Vagina (tissue), 2 donors: ENCODE results near the gene SLC1A1.

ENCODE experiments used
- POLR2A ChIP-seq, 2 donors: fragments of 450-650 bp; IDR thresholded peaks; one replicate each; pipeline ENCODE4 v1.6.1; 2017; ENCODE audit warnings: antibody characterized with exemption in 2 of 2, mild to moderate bottlenecking in 2 of 2, moderate library complexity in 2 of 2
- POLR2AphosphoS5 ChIP-seq, 2 donors: sonication (generic); formaldehyde crosslinking; IDR thresholded peaks; one replicate each; pipeline ENCODE4 v1.9.0; 2017; ENCODE audit warnings: antibody characterized with exemption in 2 of 2, mild to moderate bottlenecking in 2 of 2, low read depth in 1 of 2; ENCODE audit not compliant: insufficient read depth in 1 of 2
- TF ChIP-seq, protein P1 (sequence below), 3 experiments: fragments of 450-650 bp in 2 of 3; fragments of 200-600 bp in 1 of 3; sonication (generic) in 1 of 3; IDR thresholded peaks; one replicate each; pipeline ENCODE4 v1.5.1; 2017 to 2019; ENCODE audit warnings: antibody characterized with exemption in 3 of 3, mild to moderate bottlenecking in 2 of 3, moderate library complexity in 2 of 3

- TF ChIP-seq, protein P1, sequence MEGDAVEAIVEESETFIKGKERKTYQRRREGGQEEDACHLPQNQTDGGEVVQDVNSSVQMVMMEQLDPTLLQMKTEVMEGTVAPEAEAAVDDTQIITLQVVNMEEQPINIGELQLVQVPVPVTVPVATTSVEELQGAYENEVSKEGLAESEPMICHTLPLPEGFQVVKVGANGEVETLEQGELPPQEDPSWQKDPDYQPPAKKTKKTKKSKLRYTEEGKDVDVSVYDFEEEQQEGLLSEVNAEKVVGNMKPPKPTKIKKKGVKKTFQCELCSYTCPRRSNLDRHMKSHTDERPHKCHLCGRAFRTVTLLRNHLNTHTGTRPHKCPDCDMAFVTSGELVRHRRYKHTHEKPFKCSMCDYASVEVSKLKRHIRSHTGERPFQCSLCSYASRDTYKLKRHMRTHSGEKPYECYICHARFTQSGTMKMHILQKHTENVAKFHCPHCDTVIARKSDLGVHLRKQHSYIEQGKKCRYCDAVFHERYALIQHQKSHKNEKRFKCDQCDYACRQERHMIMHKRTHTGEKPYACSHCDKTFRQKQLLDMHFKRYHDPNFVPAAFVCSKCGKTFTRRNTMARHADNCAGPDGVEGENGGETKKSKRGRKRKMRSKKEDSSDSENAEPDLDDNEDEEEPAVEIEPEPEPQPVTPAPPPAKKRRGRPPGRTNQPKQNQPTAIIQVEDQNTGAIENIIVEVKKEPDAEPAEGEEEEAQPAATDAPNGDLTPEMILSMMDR (IDR thresholded peaks at IDR 0.05) = no peak
- TF ChIP-seq POLR2AphosphoS5 (IDR thresholded peaks at IDR 0.05; ENCODE audit: insufficient read depth in 1 of 2, low read depth in 1 of 2) = no peak
- TF ChIP-seq POLR2A (IDR thresholded peaks at IDR 0.05) = no peak
Measured at GRCh38 chr9:4566806-4567205, 76.5 kb downstream of the SLC1A1 start.
